Stimulated activated naive CD4-positive, alpha-beta T cell treated with Interleukin-2 at 50 U/mL for 16 hours (primary cell): ENCODE results near the gene CEP112.
"Not testable (repeated sequence)": the region's sequence is repeated elsewhere in the genome, so short reads cannot be mapped to it uniquely, and the experiment has no call there.

Source experiments
- DNase-seq: peaks from one replicate; lab custom pipeline; 2025; lab: John Stamatoyannopoulos, UW

Gene CEP112

GRCh38 chr17:65886315-65887245 is 305.4 kb downstream of the CEP112 start:
- no peak for DNase-seq

- no peak for DNase-seq
Measured at GRCh38 chr17:65885541-65886312, 306.2 kb downstream of the CEP112 start.

DNA sequence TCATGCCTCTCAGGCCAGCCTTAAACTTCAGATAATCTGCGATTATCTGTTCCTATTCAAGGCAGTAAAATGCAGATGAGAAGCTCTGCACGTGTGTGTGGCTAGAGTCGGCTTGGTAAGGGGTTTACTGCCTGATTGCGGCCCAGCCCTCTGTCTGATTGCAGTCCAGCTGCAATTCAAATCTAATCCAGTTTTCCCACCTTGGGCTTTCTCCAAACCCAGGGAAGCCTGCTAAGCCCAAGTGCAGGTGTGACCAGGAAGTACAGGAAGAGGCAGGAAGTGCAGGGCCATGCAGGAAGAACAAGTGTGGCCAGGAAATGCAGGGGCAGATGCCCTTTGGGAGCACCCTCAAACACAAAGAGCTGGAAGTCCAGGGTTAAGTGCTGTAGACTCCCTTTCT is 314.9 kb downstream of the CEP112 start:
- DNase-seq = no peak

- DNase-seq = no peak
Measured at GRCh38 chr17:65868881-65869280, 323.1 kb downstream of the CEP112 start.

DNA sequence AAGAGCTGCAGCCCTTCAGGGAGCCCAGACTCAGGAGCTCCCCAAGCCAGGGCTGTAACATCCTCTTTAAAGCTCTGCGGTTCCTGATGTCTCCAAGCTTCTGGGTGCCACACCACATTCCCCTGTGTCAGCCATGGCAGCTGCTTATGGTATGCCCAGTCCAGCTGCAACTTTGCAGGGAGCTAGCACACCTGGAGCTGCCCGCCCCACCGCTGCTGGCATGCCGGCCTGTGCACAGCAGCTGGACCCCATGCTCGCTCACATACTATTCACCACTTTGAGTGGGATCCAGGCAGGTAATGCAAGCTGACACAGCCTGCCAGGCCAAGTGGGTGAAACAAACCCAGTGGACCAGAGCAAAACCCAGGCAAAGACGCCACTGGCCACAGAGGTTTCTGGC is 324.9 kb downstream of the CEP112 start:
- no peak for DNase-seq

DNA sequence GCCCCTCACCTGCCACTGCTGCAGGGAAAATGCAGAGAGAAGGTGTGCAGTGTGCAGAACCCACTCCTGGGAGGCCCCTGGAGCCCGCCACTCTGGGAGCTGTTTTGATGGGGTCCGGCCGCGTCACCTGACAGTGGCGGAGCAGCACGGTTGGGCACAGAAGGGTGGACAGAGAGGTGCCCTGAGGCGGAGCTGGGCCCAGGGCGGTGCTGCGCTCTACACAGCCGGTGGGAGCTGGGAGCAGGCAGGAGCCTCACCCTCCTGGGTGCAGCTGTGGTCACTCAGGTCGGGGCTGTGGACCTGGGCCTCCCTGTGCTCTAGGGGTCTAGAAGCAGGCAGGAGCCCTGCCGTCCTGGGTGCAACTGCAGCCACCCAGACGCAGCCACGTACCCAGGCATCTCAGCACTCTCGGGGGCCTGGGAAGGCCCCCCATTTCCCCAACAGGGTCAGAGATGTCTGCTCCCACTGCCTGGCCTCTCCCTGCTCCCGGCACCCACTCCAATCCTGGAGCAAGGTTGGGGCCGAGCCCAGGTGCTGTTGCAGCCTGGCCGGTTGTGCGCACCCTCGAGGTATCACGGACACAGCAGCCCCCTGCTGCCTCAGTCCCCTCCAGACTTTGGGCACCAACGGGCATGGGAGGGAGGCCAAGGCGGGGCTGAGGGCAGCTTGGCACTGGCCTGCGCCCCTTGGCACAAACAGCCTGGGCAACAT is 326.1 kb downstream of the CEP112 start:
- no peak for DNase-seq

- no peak for DNase-seq
Measured at GRCh38 chr17:65864394-65864793, 327.5 kb downstream of the CEP112 start.

DNA sequence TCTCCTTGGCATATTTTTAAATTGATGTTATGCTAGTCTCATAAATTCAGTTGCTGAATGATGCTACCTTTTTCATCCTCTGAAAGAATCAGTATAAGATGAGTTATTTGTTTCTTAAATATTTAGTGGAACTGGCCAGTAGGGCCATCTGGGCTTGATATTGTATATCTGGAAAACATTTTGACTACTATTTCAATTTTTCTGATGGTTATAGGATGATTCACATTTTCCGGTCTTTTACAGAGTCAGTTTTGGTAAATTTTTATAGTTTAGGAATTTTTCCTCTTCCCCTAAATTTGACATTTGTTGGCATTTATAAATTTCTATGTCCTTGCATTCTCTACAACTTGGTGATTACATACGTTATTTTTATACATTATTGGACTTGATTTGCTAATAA is 334.2 kb downstream of the CEP112 start:
- DNase-seq = no peak

DNA sequence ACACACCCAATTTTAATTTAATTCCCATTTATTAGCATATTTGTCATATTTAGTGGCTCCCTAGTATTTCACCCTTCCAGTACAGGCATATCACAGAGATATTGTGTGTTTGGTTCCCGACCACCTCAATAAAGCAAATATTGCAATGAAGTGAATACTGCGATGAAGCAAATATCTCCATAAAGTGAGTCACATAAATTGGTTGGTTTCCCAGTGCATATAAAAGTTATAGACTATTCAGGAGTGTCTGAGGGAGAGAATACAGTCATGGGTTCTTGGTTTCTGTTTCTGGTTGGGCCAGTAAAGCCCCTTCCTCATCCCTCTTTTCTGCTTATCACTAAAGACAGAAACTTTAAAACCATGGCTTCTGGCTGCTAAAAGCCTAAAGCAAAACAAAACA is 335.1 kb downstream of the CEP112 start:
- DNase-seq = no peak

DNA sequence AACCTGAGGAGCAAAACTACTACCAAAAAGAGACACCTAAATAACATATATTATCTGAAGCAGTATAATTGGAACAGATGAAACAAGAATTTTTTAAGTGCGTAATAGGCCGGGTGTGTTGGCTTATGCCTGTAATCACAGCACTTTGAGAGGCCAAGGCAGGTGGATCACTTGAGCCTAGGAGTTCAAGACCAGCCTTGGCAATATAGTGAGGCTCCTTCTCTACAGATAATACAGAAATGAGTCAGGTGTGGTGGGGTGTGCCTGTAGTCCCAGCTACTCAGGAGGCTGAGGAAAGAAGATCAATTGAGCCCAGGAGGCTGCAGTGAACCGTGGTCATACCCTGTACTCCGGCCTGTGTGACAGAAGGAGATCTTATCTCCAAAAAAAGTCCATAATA is 336.3 kb downstream of the CEP112 start:
- no peak for DNase-seq

DNA sequence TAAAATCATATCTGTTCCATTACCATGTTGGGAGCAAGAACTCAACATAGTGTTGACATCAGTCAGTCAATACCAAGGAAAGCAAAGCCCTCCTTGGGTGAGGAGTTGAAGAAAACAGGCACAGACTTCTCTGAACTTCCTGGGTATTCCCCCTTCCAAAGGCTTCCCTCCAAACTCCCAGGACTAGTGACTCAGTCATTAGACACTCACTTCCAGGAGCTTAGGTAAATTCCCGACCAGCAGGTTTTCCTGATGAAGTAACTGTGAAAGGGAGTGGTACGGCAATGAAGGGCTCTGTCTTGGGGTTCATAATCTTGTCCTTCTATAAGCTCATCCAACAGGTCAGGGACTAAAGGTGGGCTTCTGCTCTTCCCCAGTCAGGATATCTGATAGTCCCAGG is 336.7 kb downstream of the CEP112 start:
- no peak for DNase-seq

GRCh38 chr17:65853816-65854215 is 338.1 kb downstream of the CEP112 start:
- DNase-seq = no peak

DNA sequence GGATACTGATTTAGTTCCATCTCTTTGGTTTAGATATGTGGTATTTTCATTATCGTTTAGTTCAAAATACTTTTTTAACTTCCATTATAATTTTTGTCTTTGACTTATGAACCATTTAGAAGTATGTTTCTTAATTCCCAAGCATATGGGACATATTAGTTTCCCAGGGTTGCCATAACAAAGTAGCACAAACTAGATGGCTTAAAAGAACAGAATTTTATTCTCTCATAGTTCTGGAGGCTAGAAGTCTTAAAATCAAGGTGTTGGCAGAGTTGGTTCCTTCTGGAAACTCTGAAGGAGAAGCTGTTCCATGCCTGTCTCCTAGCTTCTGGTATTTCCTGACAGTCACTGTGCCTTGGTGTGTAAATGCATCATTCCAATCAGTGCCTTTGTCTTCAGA is 339.0 kb downstream of the CEP112 start:
- no peak for DNase-seq

DNA sequence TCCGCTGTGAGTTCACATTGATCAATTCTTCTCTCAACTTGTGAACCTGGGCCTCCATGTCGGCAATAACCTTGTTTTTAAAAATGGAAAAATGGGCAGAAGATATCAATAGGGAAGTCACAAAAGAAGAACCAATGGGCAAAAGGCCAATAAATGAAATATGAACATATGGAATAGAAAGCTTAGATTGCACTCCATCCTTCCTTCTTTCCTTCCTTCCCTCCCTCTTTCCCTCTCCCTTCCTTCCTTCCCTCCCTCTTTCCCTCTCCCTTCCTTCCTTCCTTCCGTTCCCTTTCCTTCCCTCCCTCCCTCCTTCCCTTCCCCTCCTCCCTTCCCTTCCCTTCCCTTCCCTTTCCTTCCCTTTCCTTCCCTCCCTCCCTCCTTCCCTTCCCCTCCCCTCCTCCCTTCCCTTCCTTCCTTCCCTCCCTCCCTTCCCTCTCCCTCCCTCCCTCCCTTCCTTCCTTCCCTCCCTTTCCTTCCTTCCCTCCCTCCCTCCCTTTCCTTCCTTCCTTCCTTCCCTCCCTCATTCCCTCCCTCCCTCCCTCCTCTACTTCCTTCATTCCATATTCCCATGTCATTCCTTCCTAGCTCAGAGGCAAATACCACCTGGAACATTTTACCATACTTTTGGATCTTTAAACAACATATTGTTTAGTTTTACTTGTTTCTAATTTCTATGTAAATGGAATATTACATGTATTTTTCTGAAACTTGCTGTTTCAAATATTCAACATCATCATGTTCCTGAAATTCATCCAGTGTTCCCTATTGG is 339.8 kb downstream of the CEP112 start:
- DNase-seq = no peak

GRCh38 chr17:65850486-65850885 is 341.4 kb downstream of the CEP112 start:
- DNase-seq = no peak

GRCh38 chr17:65848751-65849150 is 343.2 kb downstream of the CEP112 start:
- no peak for DNase-seq

DNA sequence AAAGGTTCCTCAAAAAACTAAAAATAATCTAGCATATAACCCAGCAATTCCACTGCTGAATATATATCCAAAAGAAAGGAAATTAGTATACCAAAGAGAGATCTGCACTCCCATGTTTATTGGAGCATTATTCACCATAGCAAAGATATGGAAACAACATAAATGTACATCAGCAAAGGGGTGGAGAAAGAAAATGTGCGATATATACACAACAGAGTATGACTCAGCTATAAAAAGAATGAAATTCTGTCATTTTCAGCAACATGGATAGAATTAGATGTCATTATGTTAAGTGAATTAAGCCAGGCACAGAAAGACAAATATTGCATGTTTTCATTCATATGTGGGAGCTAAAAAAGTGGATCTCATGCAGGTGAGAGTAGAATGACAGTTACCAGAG is 350.8 kb downstream of the CEP112 start:
- no peak for DNase-seq

GRCh38 chr17:65837232-65837631 is 354.7 kb downstream of the CEP112 start:
- not testable (repeated sequence) for DNase-seq

- no peak for DNase-seq
Measured at GRCh38 chr17:65833214-65833613, 358.7 kb downstream of the CEP112 start.

- no peak for DNase-seq
Measured at GRCh38 chr17:65830356-65830755, 361.6 kb downstream of the CEP112 start.

DNA sequence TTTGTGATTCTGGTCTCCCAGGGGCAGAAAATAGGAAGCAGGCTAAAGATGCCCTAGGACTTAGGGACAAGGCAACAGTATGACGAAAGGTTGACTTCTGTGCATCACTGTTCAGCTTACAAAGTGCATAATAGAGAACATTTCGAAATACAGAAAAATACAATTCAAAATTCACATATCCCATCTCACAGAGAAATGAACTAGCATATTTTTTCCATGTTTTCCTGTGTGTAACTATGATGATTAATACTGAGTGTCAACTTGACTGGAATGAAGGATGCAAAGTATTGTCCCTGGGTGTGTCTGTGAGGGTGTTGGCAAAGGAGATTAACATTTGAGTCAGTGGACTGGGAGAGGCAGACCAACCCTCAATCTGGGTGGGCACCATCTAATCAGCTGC is 365.4 kb downstream of the CEP112 start:
- not testable (repeated sequence) for DNase-seq

GRCh38 chr17:65824901-65825300 is 367.0 kb downstream of the CEP112 start:
- no peak for DNase-seq
